B cell (primary cell): Measurements from ENCODE around the gene MAP2K5.

Experiments used
- CTCF ChIP-seq: fragments of 200-600 bp; IDR thresholded peaks from one replicate; pipeline ENCODE4 v1.8.0; 2022; ENCODE audit warnings: antibody characterized with exemption, mild to moderate bottlenecking
- EZH2 ChIP-seq: IDR thresholded peaks from 2 replicates; pipeline ENCODE4 v1.6.1; 2012; ENCODE audit warnings: borderline replicate concordance, low read depth, mild to moderate bottlenecking, moderate library complexity, low read length; ENCODE audit not compliant: insufficient read depth, poor library complexity, severe bottlenecking

GRCh38 chr15:67835297-67836133 is 293.0 kb downstream of the MAP2K5 start:
- no peak for TF ChIP-seq CTCF
- TF ChIP-seq EZH2: peak; percentile 87
